DOHH2 (cell line): ENCODE measurements around the gene MOK.

Source experiments
- H3F3A ChIP-seq: fragments of 200-600 bp; sonication (generic), shearing (Covaris generic); 2 replicates; pipeline ENCODE4 v1.6.0; 2016; ENCODE audit warnings: antibody characterized with exemption, mild to moderate bottlenecking; ENCODE audit not compliant: control insufficient read depth, insufficient read depth
- H3K27ac ChIP-seq: fragments of 200-600 bp; sonication (generic); 2 replicates; pipeline ENCODE4 v1.5.1; 2014; ENCODE audit warnings: low read depth, mild to moderate bottlenecking, low read length, moderate library complexity
- H3K27me3 ChIP-seq: fragments of 200-600 bp; sonication (generic); 2 replicates; pipeline ENCODE4 v1.6.1; 2014; ENCODE audit warnings: mild to moderate bottlenecking, low read length, mixed read lengths; ENCODE audit not compliant: control insufficient read depth
- H3K36me3 ChIP-seq: fragments of 200-600 bp; sonication (generic); 2 replicates; pipeline ENCODE4 v1.6.1; 2014; ENCODE audit warnings: mild to moderate bottlenecking, low read length, moderate library complexity, mixed read lengths; ENCODE audit not compliant: control insufficient read depth
- H3K4me1 ChIP-seq: fragments of 200-600 bp; sonication (generic); 2 replicates; pipeline ENCODE4 v1.6.1; 2014; ENCODE audit warnings: mild to moderate bottlenecking, low read length, mixed read lengths; ENCODE audit not compliant: control insufficient read depth
- H3K4me2 ChIP-seq: fragments of 200-600 bp; sonication (generic); 2 replicates; pipeline ENCODE4 v1.6.0; 2014; ENCODE audit warnings: mild to moderate bottlenecking, low read length, moderate library complexity
- H3K4me3 ChIP-seq: fragments of 200-600 bp; sonication (generic); 2 replicates; pipeline ENCODE4 v1.5.1; 2014; ENCODE audit warnings: mild to moderate bottlenecking, low read length, mixed read lengths
- H3K79me2 ChIP-seq: fragments of 200-600 bp; sonication (generic); 2 replicates; pipeline ENCODE4 v1.6.1; 2014; ENCODE audit warnings: mild to moderate bottlenecking, low read length, mixed read lengths; ENCODE audit not compliant: control insufficient read depth
- H3K9me2 ChIP-seq: fragments of 200-600 bp; sonication (generic); replicated peaks from 2 replicates; pipeline ENCODE4 v1.6.1; 2014; ENCODE audit warnings: mild to moderate bottlenecking, low read length, mixed read lengths; ENCODE audit not compliant: control insufficient read depth
- H3K9me3 ChIP-seq: fragments of 200-600 bp; sonication (generic); 2 replicates; pipeline ENCODE4 v1.6.1; 2014; ENCODE audit warnings: antibody characterized with exemption, low read length, mixed read lengths; ENCODE audit not compliant: control insufficient read depth, insufficient read depth
- H4K20me1 ChIP-seq: fragments of 200-600 bp; sonication (generic); 2 replicates; pipeline ENCODE4 v1.6.0; 2014; ENCODE audit warnings: low read depth, mild to moderate bottlenecking, antibody characterized with exemption, low read length, moderate library complexity; ENCODE audit not compliant: control insufficient read depth, insufficient read depth
- CTCF ChIP-seq: fragments of 200-600 bp; sonication (generic); IDR thresholded peaks from one replicate; pipeline ENCODE4 v1.5.1; 2014; ENCODE audit warnings: antibody characterized with exemption, mild to moderate bottlenecking, low read depth, low read length; ENCODE audit not compliant: poor library complexity, severe bottlenecking
- EZH2phosphoT487 ChIP-seq: fragments of 200-600 bp; sonication (generic); IDR thresholded peaks from 2 replicates; pipeline ENCODE4 v1.6.1; 2017; ENCODE audit warnings: borderline replicate concordance, mild to moderate bottlenecking, antibody characterized with exemption, low read length, moderate library complexity, mixed read lengths

Gene MOK

GRCh38 chr14:102209224-102209966 is 95.6 kb downstream of the MOK start:
- no peaks in the 10 kb centered on the region for H3K4me1 ChIP-seq
- no peak overlapping the region for H3K27ac ChIP-seq
- H3K36me3 ChIP-seq: peaks cover 22% of the 10 kb centered on the region
- no peaks in the 10 kb centered on the region for H3F3A ChIP-seq
- H3K4me2 ChIP-seq: no peak overlapping the region
- no peaks in the 10 kb centered on the region for H3K9me3 ChIP-seq
- H3K79me2 ChIP-seq: peaks cover 1% of the 10 kb centered on the region; the same call in 1 of the 2 replicates
- no peak for TF ChIP-seq EZH2phosphoT487
- no peak for TF ChIP-seq CTCF
- no peaks in the 10 kb centered on the region for H4K20me1 ChIP-seq
- H3K27me3 ChIP-seq: no peaks in the 10 kb centered on the region
- no peaks in the 10 kb centered on the region for H3K9me2 ChIP-seq
- H3K4me3 ChIP-seq: no peak overlapping the region

DNA sequence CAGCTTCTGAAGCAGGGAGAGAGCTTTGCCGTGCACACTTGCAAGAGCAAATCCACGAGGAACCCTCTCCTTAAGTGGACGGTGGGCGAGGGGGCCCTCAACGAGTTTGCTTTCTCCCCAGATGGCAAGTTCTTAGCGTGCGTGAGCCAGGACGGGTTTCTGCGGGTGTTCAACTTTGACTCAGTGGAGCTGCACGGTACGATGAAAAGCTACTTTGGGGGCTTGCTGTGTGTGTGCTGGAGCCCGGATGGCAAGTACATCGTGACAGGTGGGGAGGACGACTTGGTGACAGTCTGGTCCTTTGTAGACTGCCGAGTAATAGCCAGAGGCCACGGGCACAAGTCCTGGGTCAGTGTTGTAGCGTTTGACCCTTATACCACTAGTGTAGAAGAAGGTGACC is 96.2 kb downstream of the MOK start:
- Histone ChIP-seq H3K36me3 (peaks cover 26% of the 10 kb centered on the region), H3K27ac (no peak overlapping the region), H3K9me3 (no peaks in the 10 kb centered on the region), H4K20me1 (no peaks in the 10 kb centered on the region), H3K9me2 (no peaks in the 10 kb centered on the region), H3K4me2 (no peak overlapping the region), H3K79me2 (peaks cover 7% of the 10 kb centered on the region), H3K27me3 (no peaks in the 10 kb centered on the region), H3K4me3 (no peak overlapping the region), H3F3A (no peaks in the 10 kb centered on the region), H3K4me1 (no peaks in the 10 kb centered on the region)
- TF ChIP-seq EZH2phosphoT487 (no peak), CTCF (no peak)

DNA sequence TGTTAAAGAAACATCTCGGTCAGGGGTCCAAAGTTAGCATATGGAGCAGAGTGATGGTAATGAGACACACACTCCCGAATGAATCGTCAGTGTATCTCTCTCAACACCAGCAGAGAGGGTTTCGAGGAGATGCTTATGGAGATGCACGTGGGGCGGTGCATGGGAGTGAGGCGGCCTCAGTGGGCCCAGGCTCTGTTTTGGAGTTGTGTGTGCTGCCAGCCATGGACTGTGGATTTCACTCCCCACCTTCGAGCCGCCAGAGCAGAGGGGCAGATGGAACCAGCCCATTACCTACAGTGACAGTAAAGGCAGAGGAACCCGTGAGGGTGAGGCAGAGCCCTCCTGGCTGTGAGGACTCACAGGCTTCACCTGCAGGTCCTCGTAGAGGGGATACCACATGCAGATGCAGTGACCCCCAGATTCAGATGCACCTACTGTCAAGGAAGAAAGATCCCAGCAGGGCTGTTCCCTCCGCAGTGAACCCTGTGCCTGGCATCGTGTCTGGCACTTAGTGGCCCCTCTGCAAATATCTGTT is 97.1 kb downstream of the MOK start:
- Histone ChIP-seq H3K27me3 (no peaks in the 10 kb centered on the region), H3K4me2 (no peak overlapping the region), H3K4me3 (no peak overlapping the region), H3K79me2 (peaks cover 11% of the 10 kb centered on the region), H3K4me1 (no peaks in the 10 kb centered on the region; the same call in 1 of the 2 replicates), H3K9me2 (no peaks in the 10 kb centered on the region), H3K27ac (no peak overlapping the region), H4K20me1 (no peaks in the 10 kb centered on the region), H3F3A (no peaks in the 10 kb centered on the region), H3K9me3 (no peaks in the 10 kb centered on the region), H3K36me3 (peaks cover 28% of the 10 kb centered on the region)
- no peak for TF ChIP-seq EZH2phosphoT487

DNA sequence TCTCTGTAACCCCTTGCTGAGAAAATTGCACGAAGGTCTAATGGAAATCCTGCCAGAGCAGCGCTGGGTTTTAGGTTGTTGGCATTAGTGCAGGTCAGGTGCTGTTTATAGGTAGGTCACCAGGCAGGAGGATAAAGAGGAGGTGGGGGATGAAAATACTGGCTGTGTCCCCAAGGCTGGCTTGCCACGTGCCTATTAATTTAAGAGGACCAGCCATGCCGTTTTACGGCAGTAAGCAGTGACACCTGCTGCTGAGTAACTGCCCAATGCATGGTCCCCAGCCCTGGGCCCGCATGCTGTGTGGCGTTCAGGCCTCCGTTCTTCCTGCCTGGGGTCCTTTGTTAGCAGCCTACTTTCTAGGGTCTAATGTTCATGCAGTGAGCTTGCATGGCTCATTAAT is 98.0 kb downstream of the MOK start:
- no peaks in the 10 kb centered on the region for H3K9me2 ChIP-seq
- TF ChIP-seq EZH2phosphoT487: no peak
- TF ChIP-seq CTCF: no peak
- peaks cover 18% of the 10 kb centered on the region for H3K79me2 ChIP-seq
- H3F3A ChIP-seq: no peaks in the 10 kb centered on the region
- no peak overlapping the region for H3K27ac ChIP-seq
- no peak overlapping the region for H3K4me2 ChIP-seq
- peaks cover 26% of the 10 kb centered on the region for H3K36me3 ChIP-seq
- H3K4me3 ChIP-seq: no peak overlapping the region
- no peaks in the 10 kb centered on the region for H4K20me1 ChIP-seq
- H3K4me1 ChIP-seq: peaks cover 3% of the 10 kb centered on the region
- H3K9me3 ChIP-seq: no peaks in the 10 kb centered on the region
- no peaks in the 10 kb centered on the region for H3K27me3 ChIP-seq
